ENCODE data around the gene CCDC120. TPM values are rescaled to one million over a fixed set of nuclear protein-coding genes. Genes with fewer than 3 reads are reported as not detected.

Gene CCDC120
- total and polyA plus RNA-seq, 9 donors = 0.98 to 6.0 (median 3.6) TPM

DNA sequence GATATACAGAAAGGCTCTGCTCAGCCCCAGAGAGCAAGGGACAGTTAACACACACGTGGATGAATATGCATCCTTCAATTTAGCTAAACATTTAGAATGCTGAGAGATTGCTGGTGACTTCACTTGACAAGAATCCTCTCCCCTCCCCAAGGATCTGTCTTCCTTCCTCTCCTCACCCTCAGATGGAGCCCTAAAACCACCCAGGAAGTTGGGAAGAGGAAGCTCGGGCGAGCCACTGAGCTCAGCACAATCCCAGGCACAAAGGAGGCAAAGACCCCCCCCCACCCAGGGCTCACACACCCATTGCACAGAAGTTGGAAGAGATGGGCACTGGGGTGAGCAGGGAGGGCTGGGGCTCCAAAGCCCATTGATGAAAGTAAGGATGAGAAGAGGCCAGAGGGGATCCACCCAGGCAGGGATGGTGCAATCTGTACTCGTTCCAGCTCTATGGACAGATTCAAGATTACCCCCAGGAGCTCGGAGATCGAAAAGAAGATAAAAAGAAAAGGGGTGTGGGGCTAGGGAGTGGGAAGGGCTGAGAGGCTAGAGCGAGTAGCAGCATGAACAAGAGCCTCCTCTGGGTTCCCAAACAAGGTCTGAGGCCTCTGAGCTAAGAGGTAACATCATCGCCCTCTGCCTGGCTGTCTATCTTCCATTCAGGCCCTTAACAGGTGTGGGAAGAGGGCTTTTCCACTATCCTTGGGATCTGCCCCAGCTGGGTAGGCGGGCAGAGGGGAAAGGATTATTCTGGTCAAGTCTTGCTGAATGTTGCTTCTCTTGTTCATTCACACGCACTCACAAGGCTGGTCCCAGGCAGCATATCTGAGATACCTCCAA, 16.8 kb upstream of the CCDC120 start:
- DNase-seq = peak; percentile 71
- Histone ChIP-seq H3K4me3 (ENCODE audit: low read length) (peak overlapping the region; percentile 80), H3K27ac (ENCODE audit: low read length) (peak overlapping the region; percentile 94), H3K36me3 (ENCODE audit: control insufficient read depth, insufficient read depth, low read length) (peaks cover 24% of the 10 kb centered on the region), H3K9me3 (replicated peaks; ENCODE audit: control insufficient read depth, low read depth, low read length) (no peaks in the 10 kb centered on the region), H3K27me3 (ENCODE audit: control insufficient read depth, insufficient read depth, low read length) (no peaks in the 10 kb centered on the region), H3K4me1 (ENCODE audit: control insufficient read depth, insufficient read depth, low read length) (peaks cover 26% of the 10 kb centered on the region)
- WGBS (ENCODE audit: insufficient coverage) = 15% methylated on average over 3 of the region's 10 CpGs

DNA sequence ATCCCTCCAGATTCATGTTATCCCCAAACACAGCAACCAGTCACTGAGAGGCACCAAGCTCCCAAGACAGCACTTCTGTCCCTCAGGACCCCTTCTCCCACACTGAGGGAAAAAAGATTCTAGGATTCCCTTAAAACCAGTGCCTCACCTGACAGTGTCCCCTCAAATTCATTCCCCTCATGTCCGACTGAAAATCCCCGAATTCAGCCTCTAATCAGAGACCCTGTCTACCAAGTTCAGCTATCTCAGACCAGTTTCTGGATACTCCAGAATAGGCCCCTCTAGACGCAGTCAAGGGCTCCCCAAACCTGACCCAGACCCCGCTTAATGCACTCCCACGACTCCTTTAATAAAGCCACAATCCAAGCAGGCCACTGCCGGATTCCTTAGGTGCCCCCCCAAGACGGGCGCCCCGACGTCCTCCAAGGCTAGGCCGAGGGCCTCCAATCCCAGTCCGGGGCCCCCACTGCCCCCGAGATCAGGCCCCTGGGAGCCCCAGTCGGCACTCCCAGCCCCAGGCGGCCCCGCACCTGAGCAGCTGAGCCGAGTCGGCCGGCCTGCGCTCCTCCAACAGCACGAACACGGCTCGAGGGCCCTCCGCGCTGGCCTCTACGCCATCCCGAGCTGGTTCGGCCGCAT, 16.1 kb upstream of the CCDC120 start:
- Histone ChIP-seq H3K4me3 (ENCODE audit: low read length) (peak overlapping the region; percentile 80), H3K27ac (ENCODE audit: low read length) (peak overlapping the region; percentile 94), H3K27me3 (ENCODE audit: control insufficient read depth, insufficient read depth, low read length) (no peaks in the 10 kb centered on the region), H3K4me1 (ENCODE audit: control insufficient read depth, insufficient read depth, low read length) (peaks cover 26% of the 10 kb centered on the region), H3K36me3 (ENCODE audit: control insufficient read depth, insufficient read depth, low read length) (peaks cover 22% of the 10 kb centered on the region), H3K9me3 (replicated peaks; ENCODE audit: control insufficient read depth, low read depth, low read length) (no peaks in the 10 kb centered on the region)
- 34% methylated on average over 24 of the region's 29 CpGs for WGBS (ENCODE audit: insufficient coverage)
- peak; percentile 34 for DNase-seq

GRCh38 chrX:49043220-49043986, 15.4 kb upstream of the CCDC120 start, which contains the start of gene TFE3:
Gene TFE3, minus strand, starts transcription at chrX:49043357. Its CDS starts 131 bp downstream, at chrX:49043226.
- peak within 1 kb of the TSS; percentile 80 for H3K4me3 ChIP-seq (ENCODE audit: low read length)
- no peaks in the 10 kb centered on the region for H3K9me3 ChIP-seq (replicated peaks; ENCODE audit: control insufficient read depth, low read depth, low read length)
- WGBS (ENCODE audit: insufficient coverage) = 33% methylated on average over 56 of the region's 67 CpGs
- peaks cover 15% of the 10 kb centered on the region for H3K36me3 ChIP-seq (ENCODE audit: control insufficient read depth, insufficient read depth, low read length)
- DNase-seq = peak; percentile 99
- H3K27me3 ChIP-seq (ENCODE audit: control insufficient read depth, insufficient read depth, low read length) = no peaks in the 10 kb centered on the region
- H3K27ac ChIP-seq (ENCODE audit: low read length) = peak within 1 kb of the TSS; percentile 94
- peaks cover 26% of the 10 kb centered on the region for H3K4me1 ChIP-seq (ENCODE audit: control insufficient read depth, insufficient read depth, low read length)

DNA sequence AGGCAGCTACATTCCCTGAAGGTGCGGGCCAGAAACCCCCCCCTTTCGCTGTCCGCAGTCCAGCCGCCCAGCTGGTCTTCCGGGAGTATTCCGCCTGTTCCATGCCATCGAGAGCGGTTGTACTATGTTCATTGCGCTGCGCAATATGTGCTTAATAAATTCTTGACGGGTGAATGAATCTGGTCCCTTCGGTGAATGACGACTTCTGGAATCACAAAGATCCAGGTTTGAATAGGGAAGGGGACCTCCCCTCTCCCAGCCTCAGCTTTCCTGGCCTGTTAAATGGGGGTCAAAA, 14.9 kb upstream of the CCDC120 start:
- peak overlapping the region; percentile 25 for H3K4me3 ChIP-seq (ENCODE audit: low read length)
- H3K27me3 ChIP-seq (ENCODE audit: control insufficient read depth, insufficient read depth, low read length) = no peaks in the 10 kb centered on the region
- no peaks in the 10 kb centered on the region for H3K9me3 ChIP-seq (replicated peaks; ENCODE audit: control insufficient read depth, low read depth, low read length)
- H3K4me1 ChIP-seq (ENCODE audit: control insufficient read depth, insufficient read depth, low read length) = peaks cover 26% of the 10 kb centered on the region
- DNase-seq = no peak
- H3K36me3 ChIP-seq (ENCODE audit: control insufficient read depth, insufficient read depth, low read length) = peaks cover 9% of the 10 kb centered on the region
- peak overlapping the region; percentile 86 for H3K27ac ChIP-seq (ENCODE audit: low read length)
- 37% methylated on average over 5 of the region's 13 CpGs for WGBS (ENCODE audit: insufficient coverage)

DNA sequence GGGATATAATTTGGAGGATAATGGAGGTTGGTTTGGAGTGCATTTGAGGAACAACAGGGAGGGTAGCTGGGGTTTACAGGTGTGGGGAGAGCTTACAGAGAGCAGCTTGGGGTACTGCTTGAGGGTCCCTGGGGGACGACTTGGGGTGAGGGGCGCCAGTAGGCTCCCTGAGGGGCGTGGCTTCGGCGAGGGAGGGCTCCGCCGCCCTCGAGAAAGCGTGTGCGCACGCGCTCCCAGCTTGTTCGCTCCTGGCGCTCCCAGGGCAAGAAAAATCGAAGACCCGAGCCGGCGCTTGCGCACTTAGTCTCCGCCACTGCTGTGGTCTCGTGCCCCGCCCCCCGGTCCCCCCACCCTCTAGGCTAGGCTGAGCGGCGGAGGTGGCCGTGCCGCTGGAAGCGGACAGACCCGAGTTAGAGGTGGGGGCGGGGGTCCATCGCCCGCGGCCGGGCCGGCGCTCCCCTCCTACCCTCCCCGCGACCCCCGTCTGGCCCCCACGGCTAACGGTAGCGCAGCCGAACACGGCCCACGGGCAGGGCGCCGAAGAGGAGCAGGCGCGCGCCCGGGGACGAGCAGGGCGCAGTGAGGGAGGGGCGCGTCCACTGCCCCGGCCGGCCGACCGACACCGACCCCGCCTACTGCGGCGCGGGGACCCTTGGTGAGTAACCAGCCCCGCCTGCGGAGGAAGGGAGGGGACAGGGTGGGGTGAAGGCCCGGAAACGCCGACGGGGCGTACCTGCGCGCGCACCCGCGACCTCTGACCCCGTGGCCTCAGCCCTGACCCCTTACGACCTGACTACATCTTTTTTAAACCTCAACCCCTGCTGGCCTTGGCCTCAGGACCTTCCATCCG, 5.4 kb upstream of the CCDC120 start:
- Histone ChIP-seq H3K36me3 (ENCODE audit: control insufficient read depth, insufficient read depth, low read length) (no peaks in the 10 kb centered on the region), H3K27ac (ENCODE audit: low read length) (peak overlapping the region; percentile 44), H3K4me1 (ENCODE audit: control insufficient read depth, insufficient read depth, low read length) (peaks cover 3% of the 10 kb centered on the region), H3K9me3 (replicated peaks; ENCODE audit: control insufficient read depth, low read depth, low read length) (no peaks in the 10 kb centered on the region), H3K27me3 (ENCODE audit: control insufficient read depth, insufficient read depth, low read length) (no peaks in the 10 kb centered on the region), H3K4me3 (ENCODE audit: low read length) (peak overlapping the region; percentile 56)
- DNase-seq = peak; percentile 86
- WGBS (ENCODE audit: insufficient coverage) = 34% methylated on average over 59 of the region's 79 CpGs

GRCh38 chrX:49054073-49054762, 4.6 kb upstream of the CCDC120 start:
- WGBS (ENCODE audit: insufficient coverage) = 76% methylated on average over 5 of the region's 5 CpGs
- Histone ChIP-seq H3K27ac (ENCODE audit: low read length) (peak overlapping the region; percentile 44), H3K36me3 (ENCODE audit: control insufficient read depth, insufficient read depth, low read length) (no peaks in the 10 kb centered on the region), H3K27me3 (ENCODE audit: control insufficient read depth, insufficient read depth, low read length) (no peaks in the 10 kb centered on the region), H3K4me3 (ENCODE audit: low read length) (peak overlapping the region; percentile 56), H3K4me1 (ENCODE audit: control insufficient read depth, insufficient read depth, low read length) (peaks cover 3% of the 10 kb centered on the region), H3K9me3 (replicated peaks; ENCODE audit: control insufficient read depth, low read depth, low read length) (no peaks in the 10 kb centered on the region)
- DNase-seq = no peak

DNA sequence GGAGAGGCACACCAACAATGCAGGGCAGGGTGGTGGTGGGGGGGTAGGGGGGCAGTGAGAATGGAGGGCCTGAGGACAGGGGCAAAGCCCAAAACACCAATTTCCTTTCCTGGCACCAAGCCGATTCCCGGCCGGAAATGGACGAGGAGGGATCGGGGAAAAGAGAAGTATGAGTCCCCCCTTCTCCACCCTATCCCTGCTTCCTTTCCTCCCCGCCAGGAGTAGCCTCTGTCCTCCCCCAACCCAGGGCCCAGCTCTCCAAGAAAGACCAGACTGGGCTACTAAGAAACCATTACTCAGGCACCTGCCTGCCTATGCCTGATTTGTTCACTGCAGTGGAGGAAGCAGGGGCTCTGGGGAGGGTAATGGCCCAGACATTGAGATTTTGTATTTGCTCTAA, 402 bp downstream of the CCDC120 start:
- Histone ChIP-seq H3K4me1 (ENCODE audit: control insufficient read depth, insufficient read depth, low read length) (no peaks in the 10 kb centered on the region), H3K9me3 (replicated peaks; ENCODE audit: control insufficient read depth, low read depth, low read length) (no peaks in the 10 kb centered on the region), H3K27ac (ENCODE audit: low read length) (no peak overlapping the region), H3K36me3 (ENCODE audit: control insufficient read depth, insufficient read depth, low read length) (no peaks in the 10 kb centered on the region), H3K27me3 (ENCODE audit: control insufficient read depth, insufficient read depth, low read length) (no peaks in the 10 kb centered on the region), H3K4me3 (ENCODE audit: low read length) (no peak overlapping the region)
- 97% methylated on average over 5 of the region's 6 CpGs for WGBS (ENCODE audit: insufficient coverage)
- no peak for DNase-seq

- Histone ChIP-seq H3K4me1 (ENCODE audit: control insufficient read depth, insufficient read depth, low read length) (no peaks in the 10 kb centered on the region), H3K9me3 (replicated peaks; ENCODE audit: control insufficient read depth, low read depth, low read length) (no peaks in the 10 kb centered on the region), H3K4me3 (ENCODE audit: low read length) (no peak overlapping the region), H3K27ac (ENCODE audit: low read length) (no peak overlapping the region), H3K36me3 (ENCODE audit: control insufficient read depth, insufficient read depth, low read length) (no peaks in the 10 kb centered on the region), H3K27me3 (ENCODE audit: control insufficient read depth, insufficient read depth, low read length) (no peaks in the 10 kb centered on the region)
- DNase-seq = no peak
- WGBS (ENCODE audit: insufficient coverage) = 62% methylated on average over 3 of the region's 10 CpGs
These were observed 884 bp downstream of the CCDC120 start for GRCh38 chrX:49059681-49060085.

GRCh38 chrX:49060914-49061313, 2.1 kb downstream of the CCDC120 start:
- Histone ChIP-seq H3K36me3 (ENCODE audit: control insufficient read depth, insufficient read depth, low read length) (peaks cover 4% of the 10 kb centered on the region), H3K27me3 (ENCODE audit: control insufficient read depth, insufficient read depth, low read length) (no peaks in the 10 kb centered on the region), H3K9me3 (replicated peaks; ENCODE audit: control insufficient read depth, low read depth, low read length) (no peaks in the 10 kb centered on the region), H3K4me3 (ENCODE audit: low read length) (no peak overlapping the region), H3K4me1 (ENCODE audit: control insufficient read depth, insufficient read depth, low read length) (no peaks in the 10 kb centered on the region), H3K27ac (ENCODE audit: low read length) (no peak overlapping the region)
- 60% methylated on average over 1 of the region's 3 CpGs for WGBS (ENCODE audit: insufficient coverage)
- no peak for DNase-seq
